ACHN (cell line): ENCODE data around the gene EPC1.
"Not testable (repeated sequence)": the region's sequence is repeated elsewhere in the genome, so short reads cannot be mapped to it uniquely, and the experiment has no call there.

Source experiments
- DNase-seq: peaks from one replicate; pipeline ENCODE4 v3.0.0-alpha.2; 2015
- in situ Hi-C: cut with HindIII; loops from 2 replicates; pipeline ENCODE4 v1.10.0; 2017; ENCODE audit warnings: low sequenced_read_pairs, low pct_ligation_motif_present, low pct_unique_long_range_greater_than_20kb

The EPC1 gene

GRCh38 chr10:32253276-32253675 lies 93.7 kb downstream of the EPC1 start:
- no peak for DNase-seq
- in situ Hi-C loops, result no loop called here

GRCh38 chr10:32250489-32250888 lies 96.5 kb downstream of the EPC1 start:
- DNase-seq, in situ Hi-C loops: not testable (repeated sequence)

- in situ Hi-C loops, result no loop called here
- DNase-seq, result no peak
These were observed 100.3 kb downstream of the EPC1 start for GRCh38 chr10:32246685-32247084.

- in situ Hi-C loops, result no loop called here
- no peak for DNase-seq
These were observed 101.2 kb downstream of the EPC1 start for GRCh38 chr10:32245760-32246159.

GRCh38 chr10:32244421-32245207 lies 102.3 kb downstream of the EPC1 start:
- in situ Hi-C loops, result no loop called here

GRCh38 chr10:32244011-32244410 lies 102.9 kb downstream of the EPC1 start:
- no peak for DNase-seq
- in situ Hi-C loops, result no loop called here

More at GRCh38 chr10:32244421-32245207, 102.3 kb downstream of the EPC1 start:
- no peak for DNase-seq

GRCh38 chr10:32241946-32242345 lies 105.0 kb downstream of the EPC1 start:
- DNase-seq, result no peak
- in situ Hi-C loops, result no loop called here

- in situ Hi-C loops, result no loop called here
- no peak for DNase-seq
These were observed 106.5 kb downstream of the EPC1 start for GRCh38 chr10:32240471-32240870.

- DNase-seq, result no peak
- in situ Hi-C loops, result no loop called here
These were observed 107.2 kb downstream of the EPC1 start for GRCh38 chr10:32239769-32240168.

GRCh38 chr10:32237644-32238345 lies 109.2 kb downstream of the EPC1 start:
- in situ Hi-C loops, result no loop called here
- no peak for DNase-seq

- in situ Hi-C loops, result no loop called here
- DNase-seq, result no peak
These were observed 112.5 kb downstream of the EPC1 start for GRCh38 chr10:32234471-32234870.

- DNase-seq, in situ Hi-C loops: not testable (repeated sequence)
These were observed 113.6 kb downstream of the EPC1 start for GRCh38 chr10:32233375-32233774.

- in situ Hi-C loops, result no loop called here
- DNase-seq, result no peak
These were observed 114.6 kb downstream of the EPC1 start for GRCh38 chr10:32232378-32232777.

- in situ Hi-C loops, DNase-seq: not testable (repeated sequence)
These were observed 117.2 kb downstream of the EPC1 start for GRCh38 chr10:32229788-32230187.

- DNase-seq, result no peak
- in situ Hi-C loops, result no loop called here
These were observed 117.8 kb downstream of the EPC1 start for GRCh38 chr10:32229170-32229569.

- in situ Hi-C loops, result no loop called here
- no peak for DNase-seq
These were observed 119.2 kb downstream of the EPC1 start for GRCh38 chr10:32227802-32228201.

- in situ Hi-C loops, result no loop called here
- no peak for DNase-seq
These were observed 120.3 kb downstream of the EPC1 start for GRCh38 chr10:32226624-32227023.

GRCh38 chr10:32225976-32226375 lies 121.0 kb downstream of the EPC1 start:
- no peak for DNase-seq
- in situ Hi-C loops, result no loop called here

- in situ Hi-C loops, DNase-seq: not testable (repeated sequence)
These were observed 124.6 kb downstream of the EPC1 start for GRCh38 chr10:32222376-32222775.

GRCh38 chr10:32219156-32219555 lies 127.8 kb downstream of the EPC1 start:
- in situ Hi-C loops, DNase-seq: not testable (repeated sequence)
